Esophagus squamous epithelium (tissue), 4 donors: ENCODE measurements around the gene WDR18.

Experiments
- CTCF ChIP-seq, 6 experiments: fragments of 450-650 bp in 4 of 6; fragments of 200-600 bp in 2 of 6; sonication (generic) in 2 of 6; IDR thresholded peaks; one replicate each; pipeline ENCODE4 v1.5.1; 2016 to 2019; ENCODE audit warnings: antibody characterized with exemption in 6 of 6, mild to moderate bottlenecking in 4 of 6, moderate library complexity in 4 of 6
- POLR2A ChIP-seq, 4 donors: fragments of 450-650 bp; IDR thresholded peaks; one replicate each; pipeline ENCODE4 v1.6.1; 2017; ENCODE audit warnings: antibody characterized with exemption in 4 of 4, mild to moderate bottlenecking in 4 of 4, moderate library complexity in 3 of 4

DNA sequence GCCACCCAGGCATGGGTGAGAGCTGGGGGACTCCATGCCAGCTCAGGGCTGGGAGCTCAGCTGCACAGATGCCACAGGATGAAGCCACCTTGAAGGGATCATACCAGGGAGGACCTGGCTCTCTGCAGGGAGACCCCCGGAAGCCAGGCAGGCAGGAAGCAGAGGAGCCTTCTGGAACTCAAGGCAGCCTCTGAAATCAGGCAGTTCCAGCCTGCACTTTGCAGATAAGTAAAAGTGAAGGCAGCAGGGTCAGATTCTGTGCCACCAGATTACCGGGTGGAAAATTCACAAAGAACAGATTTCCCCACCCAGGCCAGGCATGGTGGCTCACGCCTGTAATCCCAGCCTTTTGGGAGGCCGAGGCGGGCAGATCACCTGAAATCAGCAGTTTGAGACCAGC is 34.2 kb downstream of the WDR18 start:
- no peak for TF ChIP-seq CTCF (IDR thresholded peaks at IDR 0.05)
- no peak for TF ChIP-seq POLR2A (IDR thresholded peaks at IDR 0.05)
